ENCODE results near the gene GAPT. TPM values are rescaled to one million over a fixed set of nuclear protein-coding genes. Genes with fewer than 3 reads are reported as not detected.

The GAPT gene
- total RNA-seq, 4 donors from 2014 or later, result 0.57 to 18.2 (median 0.67) TPM; not detected in 1

DNA sequence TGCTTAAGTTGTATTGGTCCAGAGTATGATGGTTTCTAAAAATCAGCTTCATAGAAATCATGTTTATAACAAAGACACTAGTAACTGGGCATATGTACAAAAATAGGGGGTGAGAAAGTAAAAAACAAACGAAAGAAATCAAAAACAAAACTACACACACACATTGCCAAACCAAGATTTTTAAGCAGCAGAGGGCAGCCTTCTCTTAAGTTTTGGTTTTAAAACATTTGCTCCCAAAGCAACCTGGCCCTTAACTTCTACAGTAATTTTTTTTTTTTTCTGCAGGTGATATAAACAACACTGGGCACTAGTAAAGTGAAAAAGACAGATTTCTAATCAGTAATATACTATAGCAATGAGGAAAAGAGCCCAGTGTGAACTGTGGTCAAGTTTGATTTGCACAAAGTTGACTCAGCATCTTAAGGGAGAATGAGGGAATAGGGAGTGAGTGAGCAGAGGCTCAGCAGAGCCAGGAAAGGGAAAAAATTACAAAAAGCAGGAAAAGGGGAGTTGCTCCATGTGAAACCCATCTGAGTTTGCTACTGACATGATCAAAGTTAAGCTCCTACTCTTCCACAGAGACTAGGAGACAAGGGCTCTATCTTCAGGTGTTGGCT lies 13.4 kb upstream of the GAPT start:
- H3K9me3 ChIP-seq, result no peaks in the 10 kb centered on the region
- TF ChIP-seq, protein P1, sequence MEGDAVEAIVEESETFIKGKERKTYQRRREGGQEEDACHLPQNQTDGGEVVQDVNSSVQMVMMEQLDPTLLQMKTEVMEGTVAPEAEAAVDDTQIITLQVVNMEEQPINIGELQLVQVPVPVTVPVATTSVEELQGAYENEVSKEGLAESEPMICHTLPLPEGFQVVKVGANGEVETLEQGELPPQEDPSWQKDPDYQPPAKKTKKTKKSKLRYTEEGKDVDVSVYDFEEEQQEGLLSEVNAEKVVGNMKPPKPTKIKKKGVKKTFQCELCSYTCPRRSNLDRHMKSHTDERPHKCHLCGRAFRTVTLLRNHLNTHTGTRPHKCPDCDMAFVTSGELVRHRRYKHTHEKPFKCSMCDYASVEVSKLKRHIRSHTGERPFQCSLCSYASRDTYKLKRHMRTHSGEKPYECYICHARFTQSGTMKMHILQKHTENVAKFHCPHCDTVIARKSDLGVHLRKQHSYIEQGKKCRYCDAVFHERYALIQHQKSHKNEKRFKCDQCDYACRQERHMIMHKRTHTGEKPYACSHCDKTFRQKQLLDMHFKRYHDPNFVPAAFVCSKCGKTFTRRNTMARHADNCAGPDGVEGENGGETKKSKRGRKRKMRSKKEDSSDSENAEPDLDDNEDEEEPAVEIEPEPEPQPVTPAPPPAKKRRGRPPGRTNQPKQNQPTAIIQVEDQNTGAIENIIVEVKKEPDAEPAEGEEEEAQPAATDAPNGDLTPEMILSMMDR (IDR thresholded peaks at IDR 0.05), result peak in 3 of 6 experiments; percentile 3 to 27 (median 17)
- TF ChIP-seq POLR2A (IDR thresholded peaks at IDR 0.05), result no peak
- H3K4me3 ChIP-seq, result no peak overlapping the region
- DNase-seq, result no peak
- H3K36me3 ChIP-seq, result no peaks in the 10 kb centered on the region
- no peaks in the 10 kb centered on the region for H3K27me3 ChIP-seq
- H3K4me1 ChIP-seq, result no peaks in the 10 kb centered on the region
- no peak overlapping the region for H3K27ac ChIP-seq

DNA sequence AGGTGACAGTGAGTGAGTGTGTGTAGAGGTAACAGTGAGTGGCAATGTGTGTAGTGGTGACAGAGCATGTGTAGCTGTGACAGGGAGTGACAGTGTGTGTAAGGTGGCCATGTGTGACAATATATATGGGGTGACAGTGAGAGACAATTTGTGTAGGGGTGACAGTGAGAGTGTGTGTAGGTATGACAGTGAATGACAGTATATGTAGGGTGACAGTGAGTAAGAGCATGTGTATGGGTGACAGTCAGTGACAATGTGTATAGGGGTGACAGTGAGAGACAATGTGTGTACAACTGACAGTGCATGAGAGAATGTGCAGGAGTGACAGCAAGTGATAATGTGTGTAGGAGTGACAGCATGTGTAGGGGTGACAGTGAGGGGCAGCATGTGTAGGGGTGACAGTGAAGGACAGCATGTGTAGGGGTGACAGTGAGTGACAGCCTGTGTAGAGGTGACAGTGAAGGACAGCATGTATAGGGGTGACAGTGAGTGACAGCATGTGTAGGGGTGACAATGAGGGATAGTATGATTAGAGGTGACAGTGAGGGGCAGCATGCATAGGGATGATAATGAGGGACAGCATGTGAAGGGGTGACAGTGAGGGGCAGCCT lies 10.1 kb upstream of the GAPT start:
- Histone ChIP-seq H3K4me3 (no peak overlapping the region), H3K27ac (no peak overlapping the region), H3K4me1 (no peaks in the 10 kb centered on the region), H3K27me3 (no peaks in the 10 kb centered on the region), H3K9me3 (no peaks in the 10 kb centered on the region), H3K36me3 (no peaks in the 10 kb centered on the region)
- TF ChIP-seq POLR2A (IDR thresholded peaks at IDR 0.05), result no peak
- TF ChIP-seq, protein P1 (IDR thresholded peaks at IDR 0.05), result no peak
- no peak for DNase-seq

DNA sequence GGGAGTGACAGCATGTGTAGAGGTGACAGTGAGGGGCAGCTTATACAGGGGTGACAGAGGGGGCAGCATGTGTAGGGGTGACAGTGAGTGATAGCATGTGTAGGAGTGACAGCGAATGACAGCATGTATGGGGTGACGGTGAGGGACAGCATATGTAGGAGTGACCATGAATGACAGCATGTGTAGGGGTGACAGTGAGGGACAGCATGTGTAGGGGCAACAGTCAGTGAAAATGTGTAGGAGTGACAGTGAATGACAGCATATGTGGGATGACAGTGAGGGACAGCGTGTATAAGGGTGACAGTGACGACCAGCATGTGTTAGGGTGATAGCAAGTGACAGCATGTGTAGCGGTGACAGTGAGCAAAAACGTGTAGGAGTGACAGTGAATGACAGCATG lies 9.4 kb upstream of the GAPT start:
- no peak for TF ChIP-seq POLR2A (IDR thresholded peaks at IDR 0.05)
- TF ChIP-seq, protein P1 (IDR thresholded peaks at IDR 0.05), result no peak

DNA sequence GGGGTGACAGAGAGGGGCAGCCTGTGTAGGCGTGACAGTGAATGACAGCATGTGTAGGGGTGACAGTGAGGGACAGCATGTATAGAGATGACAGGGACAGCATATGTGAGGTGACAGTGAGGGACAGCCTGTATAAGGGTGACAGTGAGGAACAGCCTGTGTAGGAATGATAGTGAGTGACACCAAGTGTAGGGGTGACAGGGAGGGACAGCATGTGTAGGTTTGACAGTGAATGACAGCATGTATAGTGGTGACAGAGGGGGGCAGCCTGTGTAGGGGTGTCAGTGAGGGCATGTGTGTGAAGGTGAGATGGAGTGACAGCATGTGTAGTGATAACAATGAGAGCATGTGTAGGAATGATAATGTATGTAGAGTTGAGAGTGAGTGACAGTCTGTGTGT lies 8.7 kb upstream of the GAPT start:
- H3K4me1 ChIP-seq, result no peaks in the 10 kb centered on the region
- TF ChIP-seq, protein P1 (IDR thresholded peaks at IDR 0.05), result no peak
- no peak for TF ChIP-seq POLR2A (IDR thresholded peaks at IDR 0.05)
- H3K27ac ChIP-seq, result no peak overlapping the region
- H3K9me3 ChIP-seq, result no peaks in the 10 kb centered on the region
- H3K4me3 ChIP-seq, result no peak overlapping the region
- no peaks in the 10 kb centered on the region for H3K36me3 ChIP-seq
- DNase-seq, result no peak
- H3K27me3 ChIP-seq, result no peaks in the 10 kb centered on the region

More for the DNA sequence above, 9.4 kb upstream of the GAPT start:
- Histone ChIP-seq H3K36me3 (no peaks in the 10 kb centered on the region), H3K27me3 (no peaks in the 10 kb centered on the region), H3K4me3 (no peak overlapping the region), H3K4me1 (no peaks in the 10 kb centered on the region), H3K27ac (no peak overlapping the region), H3K9me3 (no peaks in the 10 kb centered on the region)
- no peak for DNase-seq

DNA sequence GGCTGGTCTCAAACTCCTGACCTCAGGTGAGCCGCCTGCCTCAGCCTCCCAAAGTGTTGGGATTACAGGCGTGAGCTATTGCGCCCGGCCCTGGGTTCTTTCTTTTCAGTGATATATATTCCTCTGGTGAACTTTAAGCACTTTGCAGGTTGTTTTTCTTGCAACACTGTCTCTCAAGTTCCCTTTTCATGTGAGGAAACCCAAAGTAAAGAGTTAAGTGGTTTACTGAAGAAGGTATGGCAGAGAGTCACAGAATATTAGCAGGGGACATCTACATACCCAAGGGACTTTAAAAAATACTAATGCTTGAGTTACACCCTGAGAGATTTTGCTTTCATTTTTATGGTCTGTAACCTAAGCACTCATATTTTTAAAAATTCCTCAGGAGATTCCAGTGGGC lies 6.7 kb upstream of the GAPT start:
- TF ChIP-seq POLR2A (IDR thresholded peaks at IDR 0.05), result no peak
- TF ChIP-seq, protein P1 (IDR thresholded peaks at IDR 0.05), result no peak
- DNase-seq, result no peak
- no peaks in the 10 kb centered on the region for H3K27me3 ChIP-seq
- no peaks in the 10 kb centered on the region for H3K9me3 ChIP-seq
- no peaks in the 10 kb centered on the region for H3K36me3 ChIP-seq
- no peak overlapping the region for H3K4me3 ChIP-seq
- no peaks in the 10 kb centered on the region for H3K4me1 ChIP-seq
- H3K27ac ChIP-seq, result no peak overlapping the region
